Activated CD8-positive, alpha-beta memory T cell treated with anti-CD3 and anti-CD28 coated beads, Interleukin-2, amount 50 U/mL, for 1 hour (primary cell): ENCODE data around the gene CDKN2D.
"Not testable (repeated sequence)": the region's sequence is repeated elsewhere in the genome, so short reads cannot be mapped to it uniquely, and the experiment has no call there.

Experiments used
- DNase-seq: peaks from one replicate; pipeline ENCODE4 v3.0.0-alpha.2; 2020; ENCODE audit errors: extremely low read depth

CDKN2D gene

DNA sequence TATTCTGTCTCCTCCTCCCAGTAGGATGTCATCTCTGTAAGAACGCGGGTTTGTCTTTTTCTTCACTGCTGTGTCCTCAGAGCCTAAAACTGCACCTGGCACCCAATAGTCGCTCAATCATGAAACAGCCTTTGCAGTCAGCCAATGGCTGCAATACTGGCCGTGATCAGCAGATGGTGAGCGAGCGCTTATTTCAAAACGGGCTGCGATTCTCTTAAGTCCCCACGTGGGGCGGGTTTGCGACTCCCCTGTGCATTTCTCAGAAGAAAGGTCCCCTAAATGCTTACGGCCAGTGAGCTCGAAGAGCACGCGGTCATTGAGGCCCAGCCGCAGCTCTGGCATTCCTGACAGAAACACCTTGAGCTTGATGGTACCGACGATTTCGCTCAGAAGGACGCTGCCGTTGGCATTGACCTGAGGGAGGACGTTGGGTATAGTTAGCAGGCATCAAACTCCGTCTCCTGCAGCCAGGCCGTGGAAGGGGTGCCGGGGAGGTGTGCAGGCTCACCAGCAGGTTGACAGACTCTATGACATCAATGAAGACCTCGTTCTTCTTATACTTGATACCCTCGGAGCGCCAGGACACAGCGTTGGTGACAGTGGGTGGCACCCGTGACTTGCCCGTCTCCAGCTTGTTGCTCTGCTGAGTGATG lies 12.3 kb upstream of the CDKN2D start:
- no peak for DNase-seq

DNA sequence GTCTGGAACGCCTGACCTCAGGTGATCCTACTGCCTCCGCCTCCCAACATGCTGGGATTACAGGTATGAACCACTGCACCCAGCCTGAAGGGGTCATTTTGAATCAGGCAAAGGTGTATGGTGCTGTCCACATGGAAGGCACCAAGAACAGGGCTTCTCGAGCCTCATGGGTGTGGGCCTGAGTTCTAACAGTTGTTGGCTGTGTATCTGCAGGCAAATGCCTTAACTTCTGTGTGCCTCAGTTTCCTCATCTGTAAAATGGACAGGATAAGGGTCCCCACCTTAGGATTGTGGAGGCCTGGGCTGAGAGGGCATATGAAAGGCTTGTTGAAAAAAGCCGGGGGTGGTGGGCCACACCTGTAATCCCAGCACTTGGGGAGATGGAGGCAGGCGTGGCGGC lies 9.2 kb upstream of the CDKN2D start:
- no peak for DNase-seq

DNA sequence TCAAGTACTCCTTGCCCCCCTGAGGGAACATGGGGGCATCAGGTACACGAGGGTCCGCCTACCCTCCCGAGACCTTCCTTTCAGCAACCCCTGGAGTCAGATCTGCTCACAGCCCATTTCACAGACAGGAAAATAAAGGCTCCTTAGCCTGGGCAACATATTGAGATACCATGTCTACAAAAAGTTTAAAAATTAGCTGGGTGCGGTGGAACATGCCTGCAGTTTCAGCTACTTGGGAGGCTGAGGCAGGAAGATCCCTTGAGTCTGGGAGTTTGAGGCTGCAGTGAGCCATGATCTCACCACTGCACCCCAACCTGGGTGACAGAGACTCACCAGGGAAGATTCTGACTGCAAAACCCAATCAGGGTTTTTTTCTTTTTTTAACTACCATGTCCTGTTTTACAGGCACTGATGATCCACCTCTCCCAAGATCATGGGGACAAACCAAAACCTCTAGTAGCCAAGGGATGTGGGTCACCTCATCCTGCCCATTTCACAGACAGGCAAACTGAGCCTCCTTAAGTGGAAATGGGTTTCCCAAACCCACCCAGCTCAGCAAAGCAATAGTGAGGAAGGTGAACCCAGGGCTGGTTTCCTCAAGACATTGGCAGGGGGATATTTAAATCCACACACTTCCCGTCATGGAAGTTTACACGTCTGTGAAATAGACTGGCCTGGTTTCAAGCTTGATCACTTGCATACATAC lies 6.4 kb upstream of the CDKN2D start:
- no peak for DNase-seq

DNA sequence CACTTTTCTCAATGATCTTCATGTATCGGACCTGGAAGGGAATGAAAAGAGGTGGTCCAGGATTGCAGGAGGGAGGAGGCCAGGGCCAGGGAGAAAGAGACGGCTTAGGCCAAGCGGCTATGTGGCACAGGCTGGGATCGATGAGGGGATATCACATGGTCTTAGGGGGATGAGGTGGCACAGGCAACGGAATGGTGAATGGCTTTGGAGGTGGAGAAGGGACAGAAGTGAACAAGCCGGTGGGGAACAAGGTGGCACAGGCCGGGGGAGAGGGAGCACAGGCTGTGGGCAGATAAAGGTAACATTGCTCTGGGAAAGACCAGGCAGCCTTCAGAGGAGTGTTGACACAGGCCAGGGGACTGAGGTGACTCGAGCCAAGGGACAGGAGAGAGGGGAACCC lies 5.7 kb upstream of the CDKN2D start:
- DNase-seq = no peak

DNA sequence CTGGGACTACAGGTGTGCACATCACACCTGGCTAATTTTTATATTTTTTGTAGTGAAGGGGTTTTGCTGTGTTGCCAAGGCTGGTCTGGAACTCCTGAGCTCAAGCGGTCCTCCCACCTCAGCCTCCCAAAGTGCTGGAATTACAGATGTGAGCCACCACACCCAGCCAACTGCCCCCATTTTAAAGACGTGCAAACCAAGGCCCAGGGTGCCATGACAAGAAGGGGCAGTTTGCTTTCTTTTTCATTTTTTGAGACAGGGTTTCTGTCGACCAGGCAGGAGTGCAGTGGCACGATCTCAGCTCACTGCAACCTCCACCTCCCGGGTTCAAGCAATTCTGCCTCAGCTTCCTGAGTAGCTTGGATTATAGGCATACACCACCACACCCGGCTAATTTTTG lies 5.0 kb upstream of the CDKN2D start:
- not testable (repeated sequence) for DNase-seq

DNA sequence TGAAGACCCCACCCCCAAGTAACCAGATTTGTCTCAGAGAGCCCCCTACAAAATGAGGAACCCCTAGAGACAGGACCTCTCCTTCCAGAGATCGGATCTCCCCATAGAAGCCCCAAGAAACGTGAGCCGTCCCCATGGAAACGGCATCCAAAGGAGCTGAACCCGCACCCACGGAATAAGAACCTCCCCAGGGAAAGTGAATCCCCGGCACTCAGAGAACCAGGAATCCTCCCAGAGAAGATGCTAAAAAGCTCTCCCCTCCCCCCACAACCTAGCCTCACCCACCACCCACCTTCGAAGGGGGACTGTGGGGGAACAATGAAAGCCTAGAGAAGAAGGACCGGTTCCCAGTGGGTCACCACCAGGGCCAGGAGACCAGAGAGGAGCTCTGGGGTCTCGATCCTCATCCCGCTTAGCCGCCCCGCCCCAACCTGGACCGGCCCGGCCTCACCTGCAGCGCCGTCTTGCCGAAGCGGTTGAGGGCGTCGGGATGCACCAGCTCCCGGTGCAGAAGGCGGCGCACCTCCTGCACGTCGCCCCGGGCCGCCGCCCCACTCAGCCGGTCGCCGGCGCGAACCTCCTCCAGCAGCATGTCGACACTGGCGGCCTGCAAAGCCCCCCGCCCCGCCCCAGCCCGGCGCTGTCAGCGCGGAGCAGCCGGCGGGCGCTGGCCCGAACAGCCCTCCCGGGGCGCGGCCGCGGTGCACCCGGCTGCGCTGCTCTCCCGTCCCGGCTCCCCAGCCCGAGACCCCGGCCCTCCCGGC lies 535 bp downstream of the CDKN2D start:
- no peak for DNase-seq

DNA sequence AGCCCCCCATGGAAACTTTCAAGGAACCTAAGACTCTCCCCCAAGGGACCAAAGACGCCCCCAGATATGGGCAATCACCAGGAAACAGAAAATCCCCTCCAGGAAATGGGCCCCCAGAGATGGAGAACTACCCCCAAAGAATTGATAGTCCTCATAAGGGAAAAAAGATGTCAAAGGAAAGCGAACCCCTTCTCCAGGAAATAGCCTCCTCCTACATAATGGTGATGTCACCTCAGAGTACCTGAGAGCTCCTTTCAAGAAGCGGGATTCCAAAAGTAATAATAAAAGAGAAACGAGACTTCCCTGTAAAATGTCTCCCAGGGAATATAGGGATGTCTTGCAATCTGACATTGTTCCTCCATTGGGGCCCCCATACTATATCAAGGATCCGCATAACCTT lies 1.1 kb downstream of the CDKN2D start:
- DNase-seq = no peak

DNA sequence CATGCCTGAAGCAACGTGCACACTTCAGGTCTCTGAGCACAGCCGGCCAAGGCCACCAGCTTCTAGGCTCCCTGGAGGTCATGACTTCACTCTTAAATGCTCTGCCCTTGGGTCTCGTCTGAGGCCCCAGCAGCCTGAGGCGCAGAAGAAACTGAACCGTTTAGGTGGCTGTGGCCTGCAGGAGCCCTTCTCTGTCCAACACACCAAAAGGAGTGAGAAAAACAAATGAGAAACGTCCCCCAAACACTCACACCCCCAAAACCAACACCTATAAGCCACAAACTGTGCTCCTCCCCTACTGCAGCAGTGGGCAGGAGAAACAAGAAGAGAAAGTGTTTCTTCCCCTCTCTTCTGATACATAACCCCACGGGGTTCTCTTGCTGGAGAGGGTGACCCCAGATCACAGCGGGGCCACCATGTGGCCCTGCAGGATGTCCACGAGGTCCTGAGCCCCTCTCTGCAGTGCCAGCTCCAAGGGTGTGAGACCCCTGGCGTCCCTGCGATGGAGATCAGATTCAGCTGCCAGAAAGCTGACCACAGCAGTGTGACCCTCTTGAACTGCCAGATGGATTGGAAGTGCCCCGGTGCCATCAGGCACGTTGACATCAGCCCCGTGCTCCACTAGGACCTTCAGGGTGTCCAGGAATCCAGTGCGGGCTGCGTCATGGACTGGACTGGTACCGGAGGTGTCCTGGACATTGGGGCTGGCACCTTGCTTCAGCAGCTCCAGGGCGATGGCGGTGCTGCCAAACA lies 1.9 kb downstream of the CDKN2D start:
- DNase-seq = no peak

DNA sequence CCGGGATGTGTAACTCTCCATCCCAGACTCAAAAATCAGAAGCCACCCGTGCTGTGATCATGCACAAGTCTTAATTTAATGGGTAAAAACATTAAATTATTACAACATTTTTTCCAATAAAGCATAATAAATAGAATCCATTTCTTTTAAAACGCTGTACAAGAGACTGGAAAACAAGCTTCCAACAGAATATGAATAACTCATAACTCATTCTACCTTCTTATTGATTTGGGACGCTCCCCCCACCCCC lies 2.4 kb downstream of the CDKN2D start:
- DNase-seq = no peak

DNA sequence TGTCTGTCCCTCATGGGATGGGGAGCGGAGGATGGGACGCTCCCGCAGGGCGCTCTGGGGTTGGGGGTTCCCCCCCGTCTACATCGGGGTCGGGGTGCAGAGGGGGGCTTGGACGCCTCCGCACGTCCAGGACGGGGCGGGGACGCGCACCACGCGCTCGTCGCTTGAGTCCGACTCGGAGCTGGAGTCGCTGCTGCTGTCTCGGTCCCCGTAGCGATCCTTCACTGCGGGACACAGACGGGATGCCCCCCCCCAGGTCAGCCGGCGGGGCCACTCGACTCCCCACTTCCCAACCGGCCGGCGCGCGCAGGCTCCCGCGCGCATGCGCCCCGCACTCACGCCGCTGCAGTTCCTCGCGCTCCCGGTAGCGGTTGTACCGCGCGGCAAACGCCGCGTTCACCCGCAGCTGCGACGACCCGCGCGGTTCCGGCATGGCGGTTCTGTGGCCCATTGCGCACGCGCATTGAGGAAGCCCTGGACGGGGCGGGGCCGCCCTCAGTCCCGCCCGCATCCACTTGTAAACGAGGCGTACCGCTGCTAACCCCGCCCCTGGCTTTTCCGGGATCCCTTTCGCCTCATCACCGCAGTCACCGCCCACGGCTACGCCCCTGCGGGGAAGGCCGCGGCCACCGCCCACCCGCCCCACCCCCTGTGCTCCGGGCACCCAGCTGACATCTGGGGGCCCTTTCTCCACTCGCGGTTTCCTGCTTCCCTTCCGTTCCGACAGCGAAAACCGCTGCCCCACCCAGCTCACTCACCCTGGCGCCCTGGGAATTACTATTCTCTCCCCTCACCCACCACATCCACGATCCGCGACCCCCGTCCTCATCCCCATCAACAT lies 3.0 kb downstream of the CDKN2D start, which contains the start of gene KRI1:
Gene KRI1, minus strand, starts transcription at position 444 of the 841 bp plus-strand sequence. Its CDS starts 11 bp downstream, at position 433.
- peak; percentile 96 for DNase-seq

DNA sequence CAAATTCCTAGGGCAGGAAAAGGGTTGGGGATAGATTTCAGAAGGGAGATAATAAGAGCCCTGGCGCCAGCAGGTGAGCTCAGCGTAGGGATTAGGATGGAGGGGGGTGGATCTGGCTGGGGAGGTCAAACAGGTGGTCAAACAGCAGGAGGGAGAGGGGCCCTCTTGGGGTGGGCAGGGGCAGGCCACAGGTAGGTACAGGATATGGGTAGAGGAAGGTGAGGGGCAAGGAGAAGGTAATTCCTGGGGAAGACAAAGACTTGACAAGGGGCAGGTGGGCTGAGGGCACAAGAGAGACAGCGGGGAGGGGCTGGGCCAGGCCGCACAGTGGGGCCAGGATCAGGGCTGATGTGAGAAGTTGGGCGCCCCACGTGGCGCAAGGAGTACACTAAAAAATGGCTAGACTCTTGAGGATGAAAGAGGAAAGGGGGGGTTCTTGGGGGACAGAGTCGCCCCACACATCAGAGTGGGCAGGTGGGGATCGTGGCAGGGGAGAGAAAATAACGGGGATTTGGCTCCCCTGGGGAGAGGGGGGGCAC lies 3.7 kb downstream of the CDKN2D start:
- DNase-seq = no peak

DNA sequence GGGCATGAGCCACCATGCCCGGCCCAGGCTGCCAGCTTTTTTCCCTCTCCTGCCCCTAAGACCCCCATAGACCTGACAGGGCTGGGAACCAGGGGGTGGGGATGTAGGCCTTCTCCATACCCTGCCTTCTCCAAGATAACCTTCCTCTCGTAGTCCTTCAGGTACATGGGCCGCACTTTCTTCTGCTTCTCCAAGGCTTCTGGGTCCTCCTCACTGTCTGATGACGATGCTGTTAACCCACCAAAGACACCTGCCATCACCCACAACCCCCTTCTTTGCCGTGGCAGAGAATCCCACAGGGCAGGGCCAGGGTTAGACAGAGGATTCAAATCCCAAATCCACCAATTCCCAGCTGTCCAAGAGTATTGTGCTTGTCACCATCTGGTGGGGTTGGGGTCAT lies 6.2 kb downstream of the CDKN2D start:
- DNase-seq = no peak

DNA sequence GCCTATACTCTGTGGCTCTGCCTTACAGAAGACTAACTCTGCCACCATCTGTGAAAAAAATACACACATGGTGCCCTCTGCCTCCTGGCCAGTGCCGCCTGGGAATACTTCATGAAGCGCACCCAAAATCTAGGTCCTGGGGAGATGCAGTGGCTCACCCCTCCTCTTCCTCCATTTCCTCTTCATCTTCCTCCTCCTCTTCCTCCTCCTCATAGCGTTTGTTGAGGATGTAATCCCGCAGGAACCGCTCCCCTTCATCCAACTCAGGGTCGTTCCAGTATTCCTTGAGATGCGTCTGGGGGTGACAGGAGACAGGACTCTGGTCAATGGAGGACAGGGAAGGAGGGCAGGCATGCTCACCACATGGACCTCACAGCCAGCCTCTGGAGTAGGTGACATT lies 8.6 kb downstream of the CDKN2D start:
- no peak for DNase-seq

DNA sequence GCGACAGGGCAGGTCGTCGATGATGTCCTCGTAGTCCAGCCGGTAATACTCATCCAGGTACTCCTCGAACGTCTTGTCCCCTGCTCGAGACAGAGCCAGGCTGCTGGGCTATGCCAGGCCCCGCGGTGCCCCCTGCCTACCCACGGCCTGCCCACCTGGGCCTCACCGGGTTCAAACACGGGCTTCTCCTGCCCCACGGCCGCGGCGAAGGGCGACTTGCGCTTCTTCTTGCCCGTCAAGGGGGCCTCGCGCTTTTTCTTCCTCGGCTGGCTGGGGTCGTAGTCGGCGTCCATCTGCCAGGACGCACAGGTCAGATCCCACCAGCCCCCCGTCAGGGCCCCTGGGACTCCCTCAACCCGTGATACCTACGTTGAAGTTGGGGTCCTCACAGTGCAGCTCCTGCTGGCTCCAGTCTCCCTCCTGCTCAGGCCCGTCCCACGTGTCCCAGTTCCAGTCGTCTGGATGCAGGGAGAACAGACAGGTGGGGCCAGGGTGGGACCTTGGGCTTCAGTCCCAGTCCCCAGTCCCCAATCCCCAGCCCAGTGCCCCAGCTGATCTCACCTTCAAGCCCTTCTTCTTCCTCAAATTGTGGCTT lies 11.1 kb downstream of the CDKN2D start:
- DNase-seq = no peak

DNA sequence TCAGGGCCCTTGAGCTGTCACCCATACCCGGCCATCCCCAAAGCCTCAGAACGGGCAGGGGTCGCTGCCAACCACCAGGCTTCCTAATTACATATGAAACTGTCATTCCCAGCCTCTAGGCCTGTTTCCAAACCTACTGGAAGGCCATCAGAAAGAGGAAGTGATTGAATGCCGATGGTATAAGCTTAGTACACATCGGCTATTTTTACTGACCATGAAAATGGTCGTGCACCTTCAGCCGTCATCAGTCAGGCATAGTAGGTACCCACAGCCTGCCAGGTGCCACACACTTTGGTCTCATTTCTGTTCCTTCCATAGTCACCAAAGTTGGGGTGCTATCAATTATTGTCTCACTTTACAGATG lies 13.2 kb downstream of the CDKN2D start:
- DNase-seq = no peak

DNA sequence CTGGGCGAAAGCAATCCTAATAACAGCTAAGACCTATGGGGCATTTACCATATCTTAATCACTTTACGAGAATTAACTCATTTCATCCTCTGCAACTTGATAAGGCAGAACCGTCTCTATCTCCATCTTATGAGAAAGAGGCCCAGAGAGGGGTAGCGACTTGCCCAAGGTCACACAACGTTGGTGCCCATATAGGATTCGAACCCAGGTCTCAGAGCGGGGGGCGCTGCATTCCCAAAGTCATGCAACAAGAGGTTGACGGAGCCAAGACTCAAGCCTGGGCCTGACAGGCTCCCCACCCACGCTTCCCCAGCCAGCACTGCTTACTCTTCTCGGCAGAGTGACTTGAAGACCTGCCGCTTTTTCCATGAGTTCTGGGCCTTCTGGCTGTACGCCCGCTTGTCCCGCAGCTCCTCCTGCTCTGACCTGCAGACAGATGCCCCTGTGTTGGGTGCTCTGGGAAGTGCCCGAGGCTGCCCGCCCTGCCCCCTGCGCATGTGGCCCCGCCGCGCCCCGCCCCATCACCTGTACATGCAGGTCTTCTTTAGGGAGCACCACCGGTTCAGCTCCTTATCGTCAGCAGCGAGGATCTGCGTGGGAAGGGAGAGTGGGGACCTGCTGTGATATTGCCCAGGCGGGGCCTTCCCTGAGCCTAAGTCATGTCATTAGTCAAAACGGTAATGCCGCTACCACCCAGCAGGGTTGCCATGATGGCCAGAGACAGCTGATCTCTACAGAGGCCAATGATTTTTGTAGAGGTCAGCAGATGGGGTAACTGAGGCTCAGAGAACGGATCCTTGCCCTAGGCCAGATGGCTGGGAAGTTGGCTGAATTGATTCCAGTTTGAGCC lies 13.8 kb downstream of the CDKN2D start:
- DNase-seq = no peak

DNA sequence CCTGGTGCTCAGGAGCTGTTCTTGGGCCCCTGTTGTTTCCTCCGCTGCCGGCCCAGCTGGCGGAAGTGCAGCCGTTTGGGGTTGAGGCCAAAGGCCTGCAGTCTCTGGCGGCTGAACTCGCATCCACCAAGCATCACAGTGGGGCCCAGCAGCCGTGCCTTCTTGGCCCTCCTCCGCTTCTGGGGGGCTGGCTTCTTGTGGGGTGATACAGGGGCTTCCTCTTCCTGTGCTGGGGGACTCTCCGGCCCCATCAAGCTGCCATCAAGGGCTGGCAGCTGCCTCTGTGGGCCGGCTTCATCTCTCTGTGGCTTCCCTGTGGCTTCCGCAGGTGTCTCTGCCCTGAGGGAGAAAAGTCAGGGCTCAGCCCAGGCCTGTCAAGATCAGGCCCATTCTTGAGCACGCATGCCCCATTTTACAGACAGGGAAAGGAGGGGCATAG lies 14.8 kb downstream of the CDKN2D start:
- DNase-seq = no peak

DNA sequence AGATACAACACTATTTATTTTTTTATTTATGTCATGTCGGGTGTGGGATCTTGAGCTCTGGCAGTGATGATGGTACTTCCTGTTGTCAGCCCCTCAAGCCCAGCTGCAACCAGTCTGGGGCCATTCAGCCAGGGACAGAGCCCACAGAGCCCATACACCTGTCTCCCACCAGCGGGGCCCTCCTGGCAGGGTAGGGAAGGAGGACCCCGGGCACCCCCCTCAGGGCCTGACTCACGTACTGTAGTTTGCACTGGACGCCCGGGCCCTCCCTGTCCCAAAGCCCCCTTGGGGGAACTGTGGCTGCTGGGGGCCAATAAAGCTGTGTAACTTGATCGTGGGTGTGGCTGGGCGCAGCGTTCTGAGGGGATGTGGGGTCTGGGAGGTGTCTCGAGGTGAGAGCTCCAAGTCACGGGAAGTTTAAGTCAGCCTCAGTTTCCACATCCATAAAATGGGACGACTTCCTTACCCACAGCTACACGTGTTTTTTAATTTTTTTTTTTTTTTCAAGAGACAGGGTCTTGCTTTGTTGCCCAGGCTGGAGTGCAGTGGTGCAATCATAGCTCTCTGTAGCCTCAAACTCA lies 15.6 kb downstream of the CDKN2D start:
- DNase-seq = no peak

DNA sequence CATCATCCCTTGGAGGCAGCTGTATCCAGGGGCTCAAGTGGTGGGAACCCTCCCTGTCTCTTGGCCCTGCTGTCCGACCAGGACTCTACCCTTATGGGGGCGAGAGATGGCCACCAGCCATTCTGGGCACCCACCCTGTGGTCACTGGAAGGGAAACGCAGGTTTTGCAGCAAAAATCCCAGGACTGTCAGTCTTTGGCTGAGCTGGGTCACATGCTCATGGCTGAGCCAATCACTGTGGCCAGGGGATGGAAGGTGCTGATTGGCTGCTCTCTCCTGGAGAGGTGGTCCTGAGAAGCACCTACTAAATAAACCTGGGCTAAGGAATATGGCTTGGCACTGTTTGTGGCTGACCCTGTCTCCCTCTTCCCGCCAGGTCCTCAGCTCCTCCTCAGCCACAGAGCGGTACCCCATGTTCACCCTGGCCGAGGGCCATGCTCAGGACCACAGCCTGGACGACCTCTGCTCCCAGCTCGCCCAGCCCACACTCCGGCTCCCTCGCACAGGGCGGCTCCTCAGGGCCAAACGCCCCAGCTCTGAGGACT lies 16.2 kb downstream of the CDKN2D start:
- no peak for DNase-seq
